Measurements from ENCODE around the gene HSD17B2.
"Not testable (repeated sequence)": the region's sequence is repeated elsewhere in the genome, so short reads cannot be mapped to it uniquely, and the experiment has no call there.

HSD17B2 gene

GRCh38 chr16:82007189-82007588 is 27.9 kb upstream of the HSD17B2 start:
- DNase-seq (ENCODE audit: low read depth), result no peak
- no peak overlapping the region for H3K4me3 ChIP-seq (ENCODE audit: low read depth, low read length)
- TF ChIP-seq, protein P1, sequence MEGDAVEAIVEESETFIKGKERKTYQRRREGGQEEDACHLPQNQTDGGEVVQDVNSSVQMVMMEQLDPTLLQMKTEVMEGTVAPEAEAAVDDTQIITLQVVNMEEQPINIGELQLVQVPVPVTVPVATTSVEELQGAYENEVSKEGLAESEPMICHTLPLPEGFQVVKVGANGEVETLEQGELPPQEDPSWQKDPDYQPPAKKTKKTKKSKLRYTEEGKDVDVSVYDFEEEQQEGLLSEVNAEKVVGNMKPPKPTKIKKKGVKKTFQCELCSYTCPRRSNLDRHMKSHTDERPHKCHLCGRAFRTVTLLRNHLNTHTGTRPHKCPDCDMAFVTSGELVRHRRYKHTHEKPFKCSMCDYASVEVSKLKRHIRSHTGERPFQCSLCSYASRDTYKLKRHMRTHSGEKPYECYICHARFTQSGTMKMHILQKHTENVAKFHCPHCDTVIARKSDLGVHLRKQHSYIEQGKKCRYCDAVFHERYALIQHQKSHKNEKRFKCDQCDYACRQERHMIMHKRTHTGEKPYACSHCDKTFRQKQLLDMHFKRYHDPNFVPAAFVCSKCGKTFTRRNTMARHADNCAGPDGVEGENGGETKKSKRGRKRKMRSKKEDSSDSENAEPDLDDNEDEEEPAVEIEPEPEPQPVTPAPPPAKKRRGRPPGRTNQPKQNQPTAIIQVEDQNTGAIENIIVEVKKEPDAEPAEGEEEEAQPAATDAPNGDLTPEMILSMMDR (IDR thresholded peaks at IDR 0.05; ENCODE audit: low read depth, low read length, missing control alignments), result no peak

DNA sequence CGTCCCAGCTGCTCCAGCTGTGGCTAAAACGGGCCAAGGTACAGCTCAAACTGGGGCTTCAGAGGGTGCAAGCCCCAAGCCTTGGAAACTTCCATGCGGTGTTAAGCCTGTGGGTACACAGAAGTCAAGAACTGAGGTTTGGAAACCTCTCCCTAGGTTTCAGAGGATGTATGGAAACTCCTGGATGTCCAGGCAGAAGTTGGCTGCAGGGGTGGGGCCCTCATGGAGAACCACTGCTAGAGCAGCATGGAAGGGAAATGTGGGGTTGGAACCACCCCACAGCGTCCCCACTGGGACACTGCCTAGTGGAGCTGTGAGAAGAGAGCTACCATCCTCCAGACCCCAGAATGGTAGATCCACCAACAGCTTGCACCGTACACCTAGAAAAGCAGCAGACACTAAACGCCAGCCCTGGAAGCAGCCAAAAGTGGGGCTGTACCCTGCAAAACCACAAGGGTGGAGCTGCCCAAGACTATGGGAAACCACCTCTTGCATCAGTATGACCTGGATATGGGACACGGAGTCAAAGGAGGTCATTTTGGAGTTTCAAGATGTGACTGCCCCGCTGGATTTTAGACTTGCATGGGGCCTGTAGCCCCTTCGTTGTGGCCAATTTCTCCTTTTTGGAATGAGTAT is 26.0 kb upstream of the HSD17B2 start:
- TF ChIP-seq, protein P1 (IDR thresholded peaks at IDR 0.05; ENCODE audit: low read depth, low read length, missing control alignments), result no peak
- no peak for DNase-seq (ENCODE audit: low read depth)

GRCh38 chr16:82009789-82010188 is 25.3 kb upstream of the HSD17B2 start:
- not testable (repeated sequence) for DNase-seq (ENCODE audit: low read depth); H3K4me3 ChIP-seq (ENCODE audit: low read depth, low read length)

More for the DNA sequence above, 26.0 kb upstream of the HSD17B2 start:
- H3K4me3 ChIP-seq (ENCODE audit: low read depth, low read length), result no peak overlapping the region

DNA sequence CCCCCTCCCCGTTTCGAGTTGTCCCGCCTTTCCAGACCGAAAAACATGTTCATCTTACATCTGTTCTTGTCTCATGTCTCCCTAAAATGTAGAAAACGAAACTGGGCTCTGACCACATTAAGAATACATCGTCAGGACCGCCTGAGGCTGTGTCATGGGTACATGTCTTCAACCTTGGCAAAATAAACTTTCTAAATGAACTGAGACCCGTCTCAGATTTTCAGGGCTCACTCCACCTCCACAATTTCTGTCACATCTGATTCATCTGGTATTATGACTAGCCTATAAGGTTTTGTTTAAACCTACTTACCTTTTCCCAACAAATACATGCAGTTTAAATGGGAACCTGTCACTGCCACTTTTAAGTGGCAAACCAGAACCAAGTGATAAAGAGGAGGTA is 24.4 kb upstream of the HSD17B2 start:
- peak overlapping the region; percentile 78 for H3K4me3 ChIP-seq (ENCODE audit: low read depth, low read length)
- TF ChIP-seq, protein P1 (IDR thresholded peaks at IDR 0.05; ENCODE audit: low read depth, low read length, missing control alignments), result no peak
- no peak for DNase-seq (ENCODE audit: low read depth)

DNA sequence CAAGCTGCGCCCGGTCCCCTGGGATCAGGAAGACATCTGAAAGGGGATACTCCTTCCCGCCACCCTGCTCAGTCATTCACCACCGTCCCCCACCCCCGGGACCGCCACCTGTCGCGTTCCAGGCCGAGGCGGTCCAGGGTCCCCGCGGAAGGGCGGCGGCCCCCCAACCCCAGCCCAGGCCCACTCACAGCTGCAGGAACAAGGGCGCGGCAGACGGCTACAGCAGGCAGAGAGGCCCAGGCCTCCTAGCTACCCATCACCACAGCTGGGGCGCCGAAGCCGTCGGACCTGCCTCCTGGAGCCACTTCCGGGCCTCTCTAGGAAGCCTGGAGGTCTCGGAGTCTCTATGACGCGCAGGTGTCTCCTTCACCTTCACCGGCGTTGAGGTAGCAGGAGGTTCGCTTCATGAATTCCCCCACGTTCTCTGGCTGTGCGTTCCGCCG is 23.8 kb upstream of the HSD17B2 start, which contains the start of gene SDR42E1:
SDR42E1 (minus strand) TSS at position 272 of the 443 bp plus-strand sequence. CDS start 10,612 bp downstream, outside the sequence.
- TF ChIP-seq, protein P1 (IDR thresholded peaks at IDR 0.05; ENCODE audit: low read depth, low read length, missing control alignments), result no peak
- H3K4me3 ChIP-seq (ENCODE audit: low read depth, low read length), result peak within 1 kb of the TSS; percentile 78
- peak; percentile 58 for DNase-seq (ENCODE audit: low read depth)

DNA sequence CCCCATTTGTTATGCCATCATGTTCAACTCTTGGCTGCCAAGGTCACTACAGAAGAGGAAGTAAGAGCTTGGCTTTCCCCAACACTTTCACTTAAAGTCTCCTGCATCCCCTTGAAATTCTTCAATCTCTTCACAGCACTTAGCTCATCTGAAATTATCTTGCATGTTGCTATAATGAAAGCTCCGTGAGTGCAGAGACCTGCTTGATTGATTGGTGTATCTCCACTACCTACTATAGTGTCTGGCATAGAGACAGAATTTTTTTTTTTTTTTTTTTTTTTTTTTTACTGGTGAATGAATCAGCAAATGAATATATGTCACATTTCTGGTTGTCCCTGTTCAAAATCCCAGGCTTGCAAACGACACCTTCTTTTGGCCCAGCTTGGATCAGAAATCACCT is 21.9 kb upstream of the HSD17B2 start:
- DNase-seq (ENCODE audit: low read depth), result no peak
- TF ChIP-seq, protein P1 (IDR thresholded peaks at IDR 0.05; ENCODE audit: low read depth, low read length, missing control alignments), result no peak
- no peak overlapping the region for H3K4me3 ChIP-seq (ENCODE audit: low read depth, low read length)

GRCh38 chr16:82016263-82016662 is 18.8 kb upstream of the HSD17B2 start:
- H3K4me3 ChIP-seq (ENCODE audit: low read depth, low read length), result no peak overlapping the region
- no peak for DNase-seq (ENCODE audit: low read depth)
- TF ChIP-seq, protein P1 (IDR thresholded peaks at IDR 0.05; ENCODE audit: low read depth, low read length, missing control alignments), result peak; percentile 18
